ENCODE results near the gene TXNDC2. TPM values are rescaled to one million over a fixed set of nuclear protein-coding genes. Genes with fewer than 3 reads are reported as not detected.

Gene TXNDC2
- total and polyA plus RNA-seq, 10 of the 15 experiments (the other 5 are each of a cell fraction or from before 2014, with no cell fraction given): 0.04 to 0.07 (median 0.06) TPM; not detected in 7

GRCh38 chr18:9859232-9859631 lies 26.5 kb upstream of the TXNDC2 start:
- Histone ChIP-seq H2AFZ (ENCODE audit: control insufficient read depth, low read depth, low read length) (no peak overlapping the region), H3K27me3 (replicated peaks in 1 of 2; ENCODE audit: control insufficient read depth in 2 of 2, insufficient read depth in 2 of 2, low read length in 1 of 2) (no peaks in the 10 kb centered on the region), H3K9me3 (replicated peaks; ENCODE audit: control insufficient read depth, insufficient read depth, low read length) (no peaks in the 10 kb centered on the region), H3K4me1 (ENCODE audit: control insufficient read depth, insufficient read depth, low read length) (peaks cover 7% of the 10 kb centered on the region; the same call in 1 of the 2 replicates), H3K36me3 (ENCODE audit: control insufficient read depth in 2 of 2, insufficient read depth in 2 of 2, low read length in 1 of 2) (no peaks in the 10 kb centered on the region), H3K79me2 (ENCODE audit: control insufficient read depth, insufficient read depth, low read length) (no peaks in the 10 kb centered on the region), H3K27ac (ENCODE audit: control insufficient read depth, insufficient read depth) (no peak overlapping the region), H3K4me2 (ENCODE audit: control insufficient read depth, insufficient read depth) (no peak overlapping the region), H3K9ac (ENCODE audit: control insufficient read depth, insufficient read depth, low read length) (no peak overlapping the region), H4K20me1 (ENCODE audit: control insufficient read depth, insufficient read depth) (no peaks in the 10 kb centered on the region), H3K4me3 (no peak overlapping the region)
- ChIA-PET SMC1A (ENCODE audit: uncharacterized antibody, unreplicated experiment) (no interaction called here), RAD21 (ENCODE audit: unreplicated experiment) (no interaction called here), CTCF (no interaction called here), POLR2A (no interaction called here)
- ATAC-seq: no peak
- FAIRE-seq: no peak
- in situ Hi-C loops (cut with MboI) (no loop called here), intact Hi-C loops (cut with micrococcal nuclease; ENCODE audit: unreplicated experiment) (no loop called here)
- 97% methylated on average over 7 of the region's 7 CpGs for WGBS (ENCODE audit: insufficient coverage, insufficient replicate concordance, low lambda C conversion rate, missing lambda C conversion rate)
- no peak for TF ChIP-seq ELK1 (IDR thresholded peaks at IDR 0.05; ENCODE audit: low read depth, low read length)
- TF ChIP-seq RELB (IDR thresholded peaks at IDR 0.05; ENCODE audit: low read depth): no peak
- TF ChIP-seq STAT3 (IDR thresholded peaks at IDR 0.05; ENCODE audit: low read depth, low read length): no peak
- TF ChIP-seq CHD1 (IDR thresholded peaks at IDR 0.05; ENCODE audit: low read depth, low read length): no peak
- TF ChIP-seq RAD21 (IDR thresholded peaks at IDR 0.05; ENCODE audit: insufficient read depth, low read depth, low read length): no peak
- DNase-seq (ENCODE audit: low read depth, low spot score): no peak
- no TSS peak for BruUV-seq (replicated peaks)
